OCI-LY3 (cell line): ENCODE measurements around the gene INHA.

ENCODE experiments used
- CTCF ChIP-seq: fragments of 200-600, 300-600 bp; sonication (generic); IDR thresholded peaks from 2 replicates; pipeline ENCODE4 v1.5.1; 2014; ENCODE audit warnings: antibody characterized with exemption, low read length, low read depth
- EZH2phosphoT487 ChIP-seq: fragments of 200-600 bp; shearing (Covaris generic); IDR thresholded peaks from 2 replicates; pipeline ENCODE4 v1.6.1; 2018; ENCODE audit warnings: antibody characterized with exemption, mixed run types, low read depth

- TF ChIP-seq CTCF (no peak), EZH2phosphoT487 (no peak)
These were observed 38.0 kb upstream of the INHA start for GRCh38 chr2:219533930-219534661.
